GM19043 (cell line): Measurements from ENCODE around the gene GTF3C6.
"Not testable (repeated sequence)": the region's sequence is repeated elsewhere in the genome, so short reads cannot be mapped to it uniquely, and the experiment has no call there.

Source experiments
- ATAC-seq: cut with Tn5 transposase; IDR thresholded peaks from one replicate; pipeline ENCODE4 v1.9.1; 2021; ENCODE audit warnings: low read depth; ENCODE audit not compliant: unreplicated experiment

Gene GTF3C6

GRCh38 chr6:110976575-110976974 is 18.1 kb downstream of the GTF3C6 start:
- no peak for ATAC-seq

GRCh38 chr6:110979565-110980101 is 21.1 kb downstream of the GTF3C6 start:
- ATAC-seq = no peak

GRCh38 chr6:110980227-110980626 is 21.7 kb downstream of the GTF3C6 start:
- ATAC-seq = no peak

- no peak for ATAC-seq
These were observed 22.1 kb downstream of the GTF3C6 start for GRCh38 chr6:110980648-110981047.

GRCh38 chr6:110981202-110981600 is 22.7 kb downstream of the GTF3C6 start:
- ATAC-seq = no peak

- no peak for ATAC-seq
These were observed 32.5 kb downstream of the GTF3C6 start for GRCh38 chr6:110990840-110991576.

GRCh38 chr6:110996691-110997090 is 38.2 kb downstream of the GTF3C6 start:
- ATAC-seq = no peak

- no peak for ATAC-seq
These were observed 41.2 kb downstream of the GTF3C6 start for GRCh38 chr6:110999634-111000270.

- ATAC-seq = no peak
These were observed 43.8 kb downstream of the GTF3C6 start for GRCh38 chr6:111002350-111002749.

- ATAC-seq = no peak
These were observed 53.0 kb downstream of the GTF3C6 start for GRCh38 chr6:111011360-111012142.

GRCh38 chr6:111012143-111012452 is 53.6 kb downstream of the GTF3C6 start:
- ATAC-seq = no peak

- ATAC-seq = not testable (repeated sequence)
These were observed 54.0 kb downstream of the GTF3C6 start for GRCh38 chr6:111012520-111012919.

- no peak for ATAC-seq
These were observed 54.8 kb downstream of the GTF3C6 start for GRCh38 chr6:111013144-111013915.

GRCh38 chr6:111015389-111016124 is 57.1 kb downstream of the GTF3C6 start:
- ATAC-seq = no peak

- ATAC-seq = not testable (repeated sequence)
These were observed 58.7 kb downstream of the GTF3C6 start for GRCh38 chr6:111017241-111017640.
